ENCODE measurements around the gene GPBP1.

- TF ChIP-seq EZH2 (IDR thresholded peaks at IDR 0.05; ENCODE audit: insufficient read depth, poor library complexity, severe bottlenecking): no peak
- no peak for TF ChIP-seq EZH2phosphoT487 (IDR thresholded peaks at IDR 0.05; ENCODE audit: insufficient read depth, low read depth)
These were observed 1.1 kb downstream of the GPBP1 start for GRCh38 chr5:57174890-57175510.

Data from GM23248 (cell line).